Activated T-helper 17 cell treated with anti-CD3 and anti-CD28 coated beads, Interleukin-2, amount 50 U/mL, for 72 hours (primary cell): Measurements from ENCODE around the gene CDCA5. TPM values are rescaled to one million over a fixed set of nuclear protein-coding genes. Genes with fewer than 3 reads are reported as not detected.

ENCODE experiments used
- ATAC-seq: fragments of 150-1000 bp; cut with Tn5 transposase; replicated peaks from 2 replicates; pipeline ENCODE4 v1.10.0; 2021; ENCODE audit warnings: mild to moderate bottlenecking, moderate library complexity
- H3K27ac Mint-ChIP-seq: one replicate; pipeline ENCODE4 v1.8.0; 2022; ENCODE audit warnings: mixed read lengths
- H3K27me3 Mint-ChIP-seq: one replicate; pipeline ENCODE4 v1.8.0; 2022; ENCODE audit warnings: mixed read lengths
- H3K36me3 Mint-ChIP-seq: one replicate; pipeline ENCODE4 v1.8.0; 2022; ENCODE audit warnings: low read depth, mild to moderate bottlenecking, mixed read lengths
- H3K4me1 Mint-ChIP-seq: one replicate; pipeline ENCODE4 v1.8.0; 2022; ENCODE audit warnings: mixed read lengths
- H3K4me3 Mint-ChIP-seq: one replicate; pipeline ENCODE4 v1.8.0; 2022; ENCODE audit warnings: mild to moderate bottlenecking, mixed read lengths
- H3K9me3 Mint-ChIP-seq: one replicate; pipeline ENCODE4 v1.8.0; 2022; ENCODE audit warnings: mixed read lengths
- total RNA-seq, 2 donors: library from RNA; stranded (reverse); gene quantifications; one replicate each; pipeline ENCODE4 v1.2.3, GENCODE V29; 2022

The CDCA5 gene
- total RNA-seq, 2 donors from 2014 or later, result 99.5 to 127 TPM

GRCh38 chr11:65102142-65103095 lies 18.6 kb upstream of the CDCA5 start:
- Mint-ChIP-seq H3K4me1 (peaks cover 13% of the 10 kb centered on the region), H3K4me3 (no peak overlapping the region), H3K36me3 (peaks cover 63% of the 10 kb centered on the region), H3K9me3 (no peaks in the 10 kb centered on the region), H3K27me3 (no peaks in the 10 kb centered on the region), H3K27ac (no peak overlapping the region)
- no peak for ATAC-seq

- no peaks in the 10 kb centered on the region for H3K9me3 Mint-ChIP-seq
- H3K4me3 Mint-ChIP-seq, result no peak overlapping the region
Measured at GRCh38 chr11:65100674-65101350, 17.0 kb upstream of the CDCA5 start.

GRCh38 chr11:65096926-65097325 lies 13.1 kb upstream of the CDCA5 start:
- Mint-ChIP-seq H3K27me3 (no peaks in the 10 kb centered on the region), H3K4me3 (peak overlapping the region; percentile 84), H3K9me3 (no peaks in the 10 kb centered on the region), H3K27ac (peak overlapping the region; percentile 88), H3K4me1 (peaks cover 13% of the 10 kb centered on the region), H3K36me3 (peaks cover 25% of the 10 kb centered on the region)
- peak; percentile 0 for ATAC-seq

More at GRCh38 chr11:65100674-65101350, 17.0 kb upstream of the CDCA5 start:
- Mint-ChIP-seq H3K27ac (no peak overlapping the region), H3K4me1 (peaks cover 11% of the 10 kb centered on the region), H3K27me3 (no peaks in the 10 kb centered on the region), H3K36me3 (peaks cover 55% of the 10 kb centered on the region)
- no peak for ATAC-seq

- Mint-ChIP-seq H3K4me3 (peak within 1 kb of the TSS; percentile 84), H3K27ac (peak within 1 kb of the TSS; percentile 88), H3K36me3 (peaks cover 25% of the 10 kb centered on the region), H3K4me1 (peaks cover 13% of the 10 kb centered on the region), H3K9me3 (no peaks in the 10 kb centered on the region), H3K27me3 (no peaks in the 10 kb centered on the region)
- ATAC-seq, result peak; percentile 100
Measured at GRCh38 chr11:65095974-65096806, 12.3 kb upstream of the CDCA5 start, which contains the start of gene VPS51. TSS of gene VPS51 (plus strand) at chr11:65096214. CDS start at chr11:65096251, 37 bp downstream.

- peaks cover 13% of the 10 kb centered on the region for H3K4me1 Mint-ChIP-seq
- no peaks in the 10 kb centered on the region for H3K27me3 Mint-ChIP-seq
- H3K36me3 Mint-ChIP-seq, result peaks cover 21% of the 10 kb centered on the region
- H3K27ac Mint-ChIP-seq, result peak overlapping the region; percentile 88
- ATAC-seq, result no peak
- peak overlapping the region; percentile 84 for H3K4me3 Mint-ChIP-seq
- no peaks in the 10 kb centered on the region for H3K9me3 Mint-ChIP-seq
Measured at GRCh38 chr11:65095427-65095826, 11.6 kb upstream of the CDCA5 start.

GRCh38 chr11:65090628-65091027 lies 6.8 kb upstream of the CDCA5 start:
- no peak overlapping the region for H3K27ac Mint-ChIP-seq
- peaks cover 9% of the 10 kb centered on the region for H3K4me1 Mint-ChIP-seq
- H3K9me3 Mint-ChIP-seq, result no peaks in the 10 kb centered on the region
- H3K36me3 Mint-ChIP-seq, result peaks cover 34% of the 10 kb centered on the region
- no peak overlapping the region for H3K4me3 Mint-ChIP-seq
- H3K27me3 Mint-ChIP-seq, result no peaks in the 10 kb centered on the region
- no peak for ATAC-seq

GRCh38 chr11:65089621-65090020 lies 5.8 kb upstream of the CDCA5 start:
- Mint-ChIP-seq H3K36me3 (peaks cover 43% of the 10 kb centered on the region), H3K9me3 (no peaks in the 10 kb centered on the region), H3K4me3 (no peak overlapping the region), H3K4me1 (peaks cover 11% of the 10 kb centered on the region), H3K27ac (peak overlapping the region; percentile 33), H3K27me3 (no peaks in the 10 kb centered on the region)
- no peak for ATAC-seq

- H3K4me1 Mint-ChIP-seq, result peaks cover 25% of the 10 kb centered on the region
- peaks cover 61% of the 10 kb centered on the region for H3K36me3 Mint-ChIP-seq
- no peak overlapping the region for H3K4me3 Mint-ChIP-seq
- ATAC-seq, result no peak
- H3K27me3 Mint-ChIP-seq, result no peaks in the 10 kb centered on the region
- H3K27ac Mint-ChIP-seq, result no peak overlapping the region
- no peaks in the 10 kb centered on the region for H3K9me3 Mint-ChIP-seq
Measured at GRCh38 chr11:65087827-65088226, 4.0 kb upstream of the CDCA5 start.

GRCh38 chr11:65087216-65087615 lies 3.4 kb upstream of the CDCA5 start:
- no peak for ATAC-seq
- Mint-ChIP-seq H3K27me3 (no peaks in the 10 kb centered on the region), H3K9me3 (no peaks in the 10 kb centered on the region), H3K4me1 (peaks cover 28% of the 10 kb centered on the region), H3K36me3 (peaks cover 67% of the 10 kb centered on the region), H3K27ac (no peak overlapping the region), H3K4me3 (no peak overlapping the region)

- Mint-ChIP-seq H3K27me3 (no peaks in the 10 kb centered on the region), H3K4me1 (peaks cover 28% of the 10 kb centered on the region), H3K4me3 (no peak overlapping the region), H3K36me3 (peaks cover 70% of the 10 kb centered on the region), H3K9me3 (no peaks in the 10 kb centered on the region), H3K27ac (no peak overlapping the region)
- no peak for ATAC-seq
Measured at GRCh38 chr11:65086809-65087208, 3.0 kb upstream of the CDCA5 start.

GRCh38 chr11:65085446-65085845 lies 1.6 kb upstream of the CDCA5 start:
- Mint-ChIP-seq H3K9me3 (no peaks in the 10 kb centered on the region), H3K36me3 (peaks cover 84% of the 10 kb centered on the region), H3K4me1 (peaks cover 33% of the 10 kb centered on the region), H3K4me3 (peak overlapping the region; percentile 98), H3K27me3 (no peaks in the 10 kb centered on the region), H3K27ac (peak overlapping the region; percentile 98)
- no peak for ATAC-seq

GRCh38 chr11:65084598-65085375 lies 947 bp upstream of the CDCA5 start:
- H3K27me3 Mint-ChIP-seq, result no peaks in the 10 kb centered on the region
- ATAC-seq, result no peak
- H3K36me3 Mint-ChIP-seq, result peaks cover 90% of the 10 kb centered on the region
- no peaks in the 10 kb centered on the region for H3K9me3 Mint-ChIP-seq
- peak overlapping the region; percentile 98 for H3K4me3 Mint-ChIP-seq
- peak overlapping the region; percentile 98 for H3K27ac Mint-ChIP-seq
- peaks cover 33% of the 10 kb centered on the region for H3K4me1 Mint-ChIP-seq

- peaks cover 91% of the 10 kb centered on the region for H3K36me3 Mint-ChIP-seq
- H3K9me3 Mint-ChIP-seq, result no peaks in the 10 kb centered on the region
- peaks cover 35% of the 10 kb centered on the region for H3K4me1 Mint-ChIP-seq
- no peaks in the 10 kb centered on the region for H3K27me3 Mint-ChIP-seq
- H3K27ac Mint-ChIP-seq, result peak overlapping the region; percentile 98
- peak; percentile 3 for ATAC-seq
- H3K4me3 Mint-ChIP-seq, result peak overlapping the region; percentile 98
Measured at GRCh38 chr11:65083134-65083833, 556 bp downstream of the CDCA5 start.
